AML-193 (cell line): ENCODE measurements around the gene CCDC183.
"Not testable (repeated sequence)": the region's sequence is repeated elsewhere in the genome, so short reads cannot be mapped to it uniquely, and the experiment has no call there.

Experiments
- DNase-seq, 2 experiments: peaks; one replicate each; lab custom pipeline; 2025; lab: John Stamatoyannopoulos, UW

CCDC183 gene

DNA sequence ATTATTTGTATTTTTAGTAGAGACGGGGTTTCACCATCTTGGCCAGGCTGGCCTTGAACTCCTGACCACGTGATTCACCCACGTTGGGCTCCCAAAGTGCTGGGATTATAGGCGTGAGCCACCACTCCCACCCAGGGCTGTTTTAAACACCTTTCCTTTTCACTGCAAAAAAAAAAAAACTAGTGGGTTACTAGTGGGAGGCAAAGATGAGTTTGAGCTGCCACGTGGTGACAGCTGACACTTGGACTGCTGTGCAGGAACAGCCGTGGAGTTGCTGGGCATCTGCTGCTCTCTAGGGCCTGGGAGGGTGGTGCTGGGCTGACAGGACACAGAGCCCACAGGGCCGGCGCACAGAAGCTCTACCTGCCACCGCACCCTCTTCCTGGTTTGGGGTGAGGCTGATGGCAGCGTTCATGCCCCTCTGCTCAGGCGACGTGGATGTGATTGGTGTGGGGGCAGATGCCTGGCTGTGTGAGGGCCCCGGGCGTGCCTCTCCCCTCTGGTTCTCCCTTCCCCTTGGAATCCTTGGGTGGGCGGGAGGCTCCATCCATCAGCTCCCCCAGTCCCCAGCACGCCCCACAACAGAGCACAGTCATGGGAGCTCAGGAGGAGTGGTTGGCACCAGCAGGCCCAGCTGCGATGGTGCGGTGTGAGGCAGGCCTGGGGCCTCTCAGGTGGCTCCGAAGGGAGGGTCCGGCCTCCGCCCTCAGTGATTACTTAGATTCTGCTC lies 28.5 kb downstream of the CCDC183 start:
- no peak for DNase-seq

DNA sequence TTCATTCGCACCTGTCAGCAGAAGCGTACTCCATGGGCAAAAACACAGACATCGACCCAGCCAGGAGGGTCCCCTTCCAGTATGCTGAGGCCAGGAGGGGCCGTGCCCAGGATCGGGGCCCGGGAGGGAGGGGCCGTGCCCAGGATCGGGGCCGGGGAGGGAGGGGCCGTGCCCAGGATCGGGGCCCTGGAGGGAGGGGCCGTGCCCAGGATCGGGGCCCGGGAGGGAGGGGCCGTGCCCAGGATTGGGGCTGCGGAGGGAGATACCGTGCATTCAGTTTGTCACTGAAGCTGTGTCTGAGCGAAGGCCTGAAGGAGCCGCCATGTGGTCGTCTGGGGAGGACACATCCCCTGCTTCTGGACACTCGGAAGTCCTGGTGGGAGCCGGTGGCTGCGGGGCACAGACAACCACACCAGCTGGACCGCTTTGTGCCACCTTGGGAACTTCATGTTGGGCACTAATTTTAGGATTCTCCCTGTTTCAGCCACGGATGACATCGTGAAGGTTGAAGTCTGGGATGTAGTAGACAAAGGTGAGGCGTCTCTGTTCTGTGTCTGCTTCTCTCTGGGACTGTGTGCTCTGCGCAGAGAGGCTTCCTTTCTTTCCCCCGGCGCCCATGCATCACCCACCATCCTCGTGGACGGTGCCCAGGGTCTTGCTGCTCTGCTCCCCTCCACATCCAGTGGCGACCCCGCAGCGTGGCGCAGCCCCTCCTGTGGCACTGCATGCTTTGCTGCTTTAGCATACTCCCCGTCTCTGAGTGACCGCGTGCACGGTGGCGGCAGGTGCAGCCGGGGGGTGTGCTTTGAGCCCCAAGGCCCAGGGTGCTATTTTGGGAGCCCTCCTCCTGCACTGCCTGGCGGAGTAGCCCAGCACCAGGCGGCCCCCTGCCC lies 29.4 kb downstream of the CCDC183 start:
- DNase-seq: no peak

DNA sequence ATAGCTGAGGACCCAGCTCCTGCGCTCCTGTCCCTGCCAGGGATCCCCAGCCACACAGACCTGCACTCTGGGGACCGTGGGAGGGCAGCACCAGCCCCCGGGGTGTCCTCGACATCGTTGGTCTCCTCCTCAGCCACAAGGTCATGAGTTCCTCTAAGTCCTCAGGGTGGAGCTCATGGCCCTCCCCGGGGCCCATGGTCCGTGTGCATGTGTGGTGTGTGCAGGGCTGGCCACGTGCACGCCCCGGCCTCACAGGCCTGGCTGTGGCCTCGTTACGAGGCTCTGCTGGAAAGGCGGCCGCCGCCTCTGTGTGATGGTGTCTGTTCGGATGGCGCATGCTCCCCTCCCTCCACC lies 30.0 kb downstream of the CCDC183 start:
- no peak for DNase-seq

DNA sequence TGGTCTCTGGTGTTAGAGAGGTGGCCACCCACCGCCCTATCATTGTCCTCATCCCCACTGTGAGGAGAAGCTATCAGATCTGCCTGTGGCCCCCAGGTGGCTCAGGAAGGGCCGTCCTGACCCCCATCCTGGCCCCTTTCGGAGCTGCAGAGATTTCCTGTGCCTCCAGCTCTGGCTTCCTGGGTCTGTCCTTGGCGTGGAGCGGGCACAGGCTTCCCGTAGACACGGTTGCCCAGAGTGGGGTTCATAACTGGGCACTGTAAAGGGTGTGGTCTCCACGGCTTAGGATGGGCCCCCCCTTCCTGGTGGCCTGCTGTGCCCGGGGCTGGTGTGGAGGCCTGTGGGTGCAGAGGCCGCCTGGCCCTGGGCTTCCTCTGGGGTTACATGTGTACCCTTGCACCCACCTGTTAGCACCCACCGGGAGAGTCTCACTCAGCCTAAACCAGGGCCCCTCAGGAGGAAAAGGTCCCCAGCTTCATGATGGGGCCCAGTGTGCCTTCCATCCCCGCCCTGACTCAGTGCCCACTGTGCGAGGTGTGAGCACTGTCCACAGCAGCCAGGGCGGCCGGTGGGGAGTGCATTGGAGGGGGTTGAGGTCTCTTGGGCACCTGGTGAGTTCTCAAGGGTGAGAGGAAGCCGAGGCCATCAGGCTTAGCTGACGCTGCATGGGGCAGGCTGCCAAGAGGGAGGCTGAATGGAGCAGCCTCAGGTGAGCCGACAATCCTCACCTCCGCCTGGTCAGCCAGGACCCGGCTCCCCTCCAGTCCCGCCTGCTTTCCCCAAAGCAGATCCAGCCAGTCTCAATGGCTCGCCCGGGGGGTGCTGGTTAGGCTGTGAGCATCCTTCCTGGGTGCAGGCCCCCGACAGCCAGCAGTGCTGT lies 30.8 kb downstream of the CCDC183 start:
- DNase-seq: no peak

DNA sequence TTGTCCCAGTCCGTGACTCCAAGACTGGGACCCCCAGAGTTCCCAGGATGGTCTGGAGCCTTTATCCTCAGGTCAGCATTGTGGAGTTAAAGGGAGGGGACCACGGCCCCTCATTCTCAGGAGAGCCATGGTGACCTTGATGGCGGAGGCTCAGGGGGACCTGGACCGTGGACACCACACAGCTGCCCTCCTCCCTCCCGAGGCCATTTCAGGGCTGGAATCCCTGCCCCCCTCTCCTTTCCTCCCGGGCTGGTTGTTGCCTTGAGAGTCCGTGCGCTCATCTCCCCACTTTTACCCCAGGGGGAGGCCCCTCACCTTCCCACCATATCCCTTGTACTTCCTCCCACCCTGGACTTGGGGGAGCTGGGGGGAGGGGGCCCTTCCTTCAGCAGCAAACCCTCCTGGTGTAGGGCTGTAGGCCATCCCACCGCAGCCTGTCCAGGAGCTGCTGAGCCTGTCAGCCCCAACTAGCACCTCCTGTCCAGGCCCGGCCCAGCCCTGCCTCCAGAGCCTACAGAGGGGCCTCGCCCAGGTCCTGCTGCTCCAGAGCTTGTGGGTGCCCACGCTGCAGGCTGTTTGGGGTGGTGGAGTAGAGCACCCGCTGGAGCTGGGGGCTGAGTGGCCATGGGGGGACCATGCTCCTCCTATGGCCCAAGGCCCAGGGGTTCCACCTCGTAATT lies 31.8 kb downstream of the CCDC183 start:
- no peak for DNase-seq

DNA sequence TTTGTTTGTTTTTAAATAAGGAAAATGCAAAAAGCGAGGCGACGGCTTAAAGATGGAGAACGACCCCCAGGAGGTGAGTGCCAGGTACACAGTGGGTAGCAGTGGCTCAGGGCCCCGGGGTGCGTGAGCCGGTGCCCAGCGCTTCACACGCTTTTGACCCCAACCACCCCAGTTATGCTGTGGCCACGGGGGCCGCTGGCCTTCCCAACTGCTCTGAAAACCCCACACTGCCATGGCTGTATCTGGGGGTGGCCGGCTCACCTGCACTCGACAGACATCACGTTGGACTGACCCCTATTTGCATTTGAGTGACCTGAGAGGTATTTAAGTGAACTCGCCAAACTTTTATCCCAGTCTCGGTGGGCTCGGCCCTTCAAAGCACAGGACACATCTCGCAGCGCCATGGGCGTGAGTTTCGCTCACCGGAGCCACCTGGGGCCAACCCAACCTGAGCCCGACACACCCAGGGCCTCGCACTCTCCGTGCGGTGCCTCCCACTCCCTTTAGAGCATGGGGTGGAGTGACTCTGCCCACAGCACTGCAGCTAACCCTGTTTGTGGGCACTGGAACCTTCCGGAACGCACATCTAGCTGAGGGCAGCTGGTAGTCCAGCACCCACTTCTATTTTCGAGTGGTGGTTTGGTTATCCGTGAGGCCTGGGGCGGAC lies 32.5 kb downstream of the CCDC183 start:
- DNase-seq: no peak

DNA sequence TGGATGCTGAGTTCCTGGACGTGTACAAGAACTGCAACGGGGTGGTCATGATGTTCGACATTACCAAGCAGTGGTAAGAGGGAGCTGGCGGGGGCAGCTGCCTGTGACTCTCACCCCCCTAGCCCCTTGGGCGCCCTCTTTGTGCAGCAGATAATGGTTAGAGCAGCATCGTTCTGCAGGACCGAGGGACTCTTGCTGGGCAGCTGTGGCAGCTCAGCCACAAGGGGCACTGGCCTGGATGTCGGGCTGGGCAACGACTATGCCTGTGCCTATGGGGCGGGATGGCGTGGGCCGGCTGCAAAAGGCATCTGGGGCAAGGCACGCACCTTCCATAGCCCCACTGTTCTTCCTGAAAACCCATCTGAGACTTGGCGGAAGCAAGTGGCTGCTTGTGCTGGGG lies 33.3 kb downstream of the CCDC183 start:
- DNase-seq: no peak

DNA sequence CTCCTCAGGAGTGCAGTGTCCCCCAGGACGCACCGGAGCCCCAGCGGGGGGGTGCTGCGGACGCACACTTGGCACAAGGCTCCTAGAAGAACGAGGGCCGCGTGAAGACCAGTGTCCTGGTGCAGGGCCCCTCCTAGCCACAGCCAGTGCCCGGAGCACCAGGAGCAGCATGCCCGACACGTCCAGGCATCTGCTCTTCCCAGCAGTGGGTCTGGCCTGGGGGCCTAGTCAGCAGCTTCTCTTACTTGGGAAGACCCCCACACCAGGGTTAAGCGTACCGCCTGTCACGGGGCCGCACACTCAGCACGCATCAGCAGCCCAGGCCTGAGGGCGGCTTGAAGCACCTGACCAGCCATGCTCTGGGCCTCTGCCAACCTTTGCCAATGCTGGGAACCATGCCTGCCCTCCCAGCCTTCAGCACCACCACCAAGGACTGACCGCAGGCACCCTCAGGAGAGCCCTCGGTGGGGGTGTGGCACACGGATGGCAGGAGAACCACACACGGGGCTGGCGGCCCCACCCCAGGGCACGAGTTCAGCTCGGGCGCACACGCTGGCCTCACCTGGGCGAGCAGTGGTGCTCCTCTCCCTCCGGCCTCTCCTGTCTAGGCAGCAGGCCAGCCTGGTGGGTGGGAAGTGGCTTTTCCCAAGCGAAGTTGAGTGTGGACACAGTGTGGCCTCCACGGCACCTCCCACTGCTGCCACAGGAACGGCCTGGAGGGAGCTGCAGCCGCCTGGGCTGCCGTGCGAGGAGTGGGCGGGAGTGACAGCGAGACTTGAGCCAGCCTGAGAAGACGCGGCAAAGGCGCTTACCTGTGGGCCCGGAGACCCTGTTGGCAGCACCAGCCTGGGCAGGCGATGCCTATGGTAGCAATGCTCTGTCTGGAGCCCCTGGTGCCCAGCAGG lies 34.1 kb downstream of the CCDC183 start:
- DNase-seq: no peak

DNA sequence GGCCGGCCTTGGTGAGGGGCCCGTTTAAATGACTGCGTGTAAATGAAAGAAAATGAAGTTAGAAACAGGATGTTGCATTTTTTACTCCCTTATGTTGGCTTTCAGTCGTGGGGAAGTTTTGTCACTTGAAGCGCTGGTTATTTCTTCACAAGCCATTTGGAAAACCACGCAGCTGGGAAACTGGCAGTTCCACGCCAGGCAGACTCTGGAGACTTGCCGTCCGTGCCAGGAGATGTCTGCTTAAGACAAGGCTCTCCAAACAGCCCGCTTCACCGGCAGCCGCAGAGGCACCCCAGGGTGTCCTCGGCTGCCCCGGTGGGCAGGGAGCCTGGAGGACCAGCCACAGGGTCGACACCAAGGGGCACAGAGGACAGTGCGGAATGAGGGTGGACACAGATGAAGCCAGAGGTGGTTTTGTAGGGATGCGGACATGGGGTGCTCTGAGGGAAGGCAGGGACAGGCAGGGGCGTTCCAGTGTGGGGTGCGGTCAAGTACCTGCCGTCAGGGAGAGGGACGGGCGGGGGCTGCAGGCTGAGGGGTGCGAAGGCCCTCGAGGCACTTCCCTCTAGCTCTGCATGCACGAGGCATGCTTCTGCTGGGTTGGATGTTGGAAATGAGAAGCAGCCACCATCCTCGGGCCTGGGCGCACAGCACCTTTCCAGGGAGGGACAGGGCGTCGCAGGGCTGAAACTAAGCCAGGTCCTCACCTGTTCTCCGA lies 35.0 kb downstream of the CCDC183 start:
- DNase-seq: no peak

DNA sequence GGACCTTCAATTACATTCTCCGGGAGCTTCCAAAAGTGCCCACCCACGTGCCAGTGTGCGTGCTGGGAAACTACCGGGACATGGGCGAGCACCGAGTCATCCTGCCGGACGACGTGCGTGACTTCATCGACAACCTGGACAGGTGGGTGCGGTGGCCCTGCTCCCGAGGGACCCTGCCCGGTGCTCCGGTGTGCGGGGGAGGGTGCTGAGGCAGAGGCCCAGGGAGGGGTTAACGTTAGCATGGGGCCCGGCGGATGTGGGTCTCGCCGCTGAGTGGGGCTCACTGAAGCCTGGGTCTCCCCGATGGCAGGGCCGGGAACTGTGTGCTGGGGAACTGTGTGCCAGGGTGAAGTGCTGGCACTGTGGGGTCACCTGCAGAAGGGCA lies 35.6 kb downstream of the CCDC183 start:
- no peak for DNase-seq

DNA sequence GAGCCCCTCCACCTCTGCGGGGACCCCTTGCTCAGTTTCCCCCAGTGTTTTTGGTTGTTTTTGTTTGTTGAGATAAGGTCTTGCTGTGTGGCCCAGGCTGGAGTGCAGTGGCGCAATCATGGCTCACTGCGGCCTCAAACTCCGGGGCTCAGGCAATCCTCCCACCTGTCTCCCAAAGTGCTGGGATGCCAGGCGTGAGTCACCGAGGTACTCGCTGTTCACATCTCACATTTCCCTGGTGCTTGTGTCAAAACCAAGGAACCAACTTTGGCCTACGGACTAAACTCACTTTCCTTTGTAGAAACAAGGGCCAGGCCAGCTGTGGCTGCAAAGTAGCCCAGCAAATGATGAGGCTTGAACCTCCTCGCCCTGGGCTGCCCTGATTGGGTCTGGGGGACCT lies 36.4 kb downstream of the CCDC183 start:
- DNase-seq: no peak

DNA sequence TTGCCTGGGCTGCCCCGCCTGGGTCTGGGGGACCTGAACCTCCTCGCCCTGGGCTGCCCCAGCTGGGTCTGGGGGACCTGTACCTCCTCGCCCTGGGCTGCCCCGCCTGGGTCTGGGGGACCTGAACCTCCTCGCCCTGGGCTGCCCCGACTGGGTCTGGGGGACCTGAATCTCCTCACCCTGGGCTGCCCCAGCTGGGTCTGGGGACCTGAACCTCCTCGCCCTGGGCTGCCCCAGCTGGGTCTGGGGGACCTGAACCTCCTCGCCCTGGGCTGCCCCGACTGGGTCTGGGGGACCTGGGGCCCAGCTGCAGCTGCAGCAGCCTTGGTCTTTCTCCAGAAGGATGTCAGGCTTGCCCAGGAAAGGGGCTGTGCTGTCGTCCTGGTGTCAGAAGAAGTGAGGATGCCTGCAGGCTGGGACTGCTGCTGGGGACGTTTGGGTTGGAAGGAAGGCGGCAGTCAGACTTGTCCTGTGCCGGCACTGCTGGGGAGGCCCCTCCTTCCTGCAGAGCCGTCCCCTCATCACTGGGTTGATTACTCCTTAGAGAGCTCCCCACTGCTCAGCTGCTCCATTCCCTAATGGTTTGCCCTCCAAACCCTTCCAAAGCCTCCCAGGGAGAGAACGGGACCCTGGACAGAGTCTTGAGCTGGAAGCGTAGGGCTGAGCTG lies 37.4 kb downstream of the CCDC183 start:
- not testable (repeated sequence) for DNase-seq

DNA sequence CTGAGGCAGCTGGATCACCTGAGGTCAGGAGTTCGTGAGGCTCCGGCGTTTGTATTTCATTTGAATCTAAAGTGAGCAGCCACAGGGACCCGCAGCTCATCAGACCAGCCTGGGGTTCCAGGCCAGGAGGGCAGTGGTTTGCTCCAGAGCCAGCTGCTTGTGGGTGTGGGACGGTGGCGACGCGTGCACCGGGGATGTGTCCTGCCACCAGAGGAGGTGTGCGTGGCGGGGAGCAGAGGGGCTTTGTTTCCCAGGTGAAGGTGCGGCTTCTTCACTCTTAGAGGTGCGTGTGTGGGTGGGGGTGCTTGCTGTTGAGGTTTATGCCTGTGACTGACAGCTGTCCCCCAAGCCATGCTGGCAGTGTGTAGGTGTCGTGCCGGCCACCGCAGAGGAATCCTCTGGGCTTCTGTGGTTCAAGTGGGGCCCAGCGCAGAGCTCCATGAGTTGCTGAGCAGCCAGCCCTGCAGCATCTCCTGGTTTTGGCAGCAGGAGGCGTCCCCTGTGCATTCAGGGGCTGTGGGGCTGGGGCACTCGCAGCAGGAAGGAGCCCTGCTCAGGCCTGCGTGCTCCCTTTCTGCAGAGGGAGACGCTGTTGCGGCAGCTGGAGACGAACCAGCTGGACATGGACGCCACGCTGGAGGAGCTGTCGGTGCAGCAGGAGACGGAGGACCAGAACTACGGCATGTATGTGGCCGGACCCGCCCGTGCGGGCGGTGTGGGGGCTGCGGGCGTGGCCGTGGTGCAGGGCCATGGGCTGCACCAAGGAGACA lies 39.2 kb downstream of the CCDC183 start:
- no peak for DNase-seq

DNA sequence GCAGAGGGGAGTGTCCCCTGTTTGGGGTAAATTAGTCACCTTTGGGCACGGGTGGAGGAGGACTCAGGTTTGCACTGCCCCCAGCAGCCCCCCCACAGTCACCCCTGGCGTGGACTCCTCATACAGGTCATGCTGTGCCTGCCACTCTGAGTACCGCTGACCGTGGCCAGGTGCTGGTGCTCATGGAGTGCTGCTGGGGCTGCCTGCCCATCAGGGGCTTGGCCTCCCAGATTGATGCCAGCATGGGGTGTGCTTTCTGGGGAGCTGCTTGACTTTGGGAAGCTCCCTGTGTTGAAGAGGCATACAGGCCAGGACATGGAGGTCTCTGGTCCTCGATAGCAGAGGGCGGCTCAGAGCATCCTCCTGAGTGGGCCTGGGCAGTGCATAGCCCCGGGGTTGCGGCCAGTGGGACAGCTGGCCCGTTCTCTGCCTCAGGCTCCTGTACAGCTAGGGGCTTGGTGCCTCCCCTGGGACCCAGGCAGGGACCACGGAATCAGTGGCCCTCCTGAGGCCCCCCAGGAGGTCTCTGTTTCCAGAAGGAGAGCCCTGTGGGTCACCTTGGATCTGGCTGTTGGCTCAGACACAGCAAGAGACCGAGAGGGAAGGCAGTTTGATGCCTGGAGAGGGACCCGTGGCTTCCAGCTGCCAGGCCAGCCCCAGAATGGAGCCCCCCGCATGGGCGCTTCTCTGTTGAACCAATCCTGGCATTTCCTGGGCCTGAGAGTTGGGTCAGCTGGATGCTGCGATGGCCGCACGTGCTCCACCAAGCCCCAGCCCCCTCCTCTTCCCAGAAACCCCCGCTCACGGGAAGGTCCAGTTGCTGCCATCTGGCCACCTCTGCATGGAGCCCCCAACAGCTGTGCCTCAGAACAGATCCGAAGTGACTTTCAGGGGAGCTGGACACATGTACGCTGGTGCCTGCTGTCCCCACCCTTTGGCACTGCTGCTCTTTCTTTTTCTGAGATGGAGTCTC lies 40.1 kb downstream of the CCDC183 start:
- DNase-seq: no peak

DNA sequence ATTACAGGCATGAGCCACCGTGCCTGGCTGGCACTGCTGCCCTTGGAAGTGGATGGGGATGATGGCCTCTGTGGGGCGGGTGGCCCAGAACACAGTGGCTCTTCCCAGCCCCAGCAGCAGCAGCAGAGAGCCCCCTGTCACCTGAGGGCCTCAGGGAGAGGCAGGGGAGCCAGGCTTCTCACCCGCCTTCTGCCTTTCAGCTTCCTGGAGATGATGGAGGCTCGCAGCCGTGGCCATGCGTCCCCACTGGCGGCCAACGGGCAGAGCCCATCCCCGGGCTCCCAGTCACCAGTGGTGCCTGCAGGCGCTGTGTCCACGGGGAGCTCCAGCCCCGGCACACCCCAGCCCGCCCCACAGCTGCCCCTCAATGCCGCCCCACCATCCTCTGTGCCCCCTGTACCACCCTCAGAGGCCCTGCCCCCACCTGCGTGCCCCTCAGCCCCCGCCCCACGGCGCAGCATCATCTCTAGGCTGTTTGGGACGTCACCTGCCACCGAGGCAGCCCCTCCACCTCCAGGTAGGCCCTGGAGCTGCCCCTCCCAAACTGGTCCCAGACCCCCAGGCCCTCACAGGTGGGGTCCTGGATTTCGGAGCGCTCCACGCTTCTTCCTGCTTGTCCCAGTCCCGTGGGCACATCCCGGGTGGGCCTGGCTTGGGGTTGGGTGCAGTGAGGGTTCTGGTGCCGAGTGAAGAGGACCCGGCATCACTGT lies 41.2 kb downstream of the CCDC183 start:
- DNase-seq: no peak

DNA sequence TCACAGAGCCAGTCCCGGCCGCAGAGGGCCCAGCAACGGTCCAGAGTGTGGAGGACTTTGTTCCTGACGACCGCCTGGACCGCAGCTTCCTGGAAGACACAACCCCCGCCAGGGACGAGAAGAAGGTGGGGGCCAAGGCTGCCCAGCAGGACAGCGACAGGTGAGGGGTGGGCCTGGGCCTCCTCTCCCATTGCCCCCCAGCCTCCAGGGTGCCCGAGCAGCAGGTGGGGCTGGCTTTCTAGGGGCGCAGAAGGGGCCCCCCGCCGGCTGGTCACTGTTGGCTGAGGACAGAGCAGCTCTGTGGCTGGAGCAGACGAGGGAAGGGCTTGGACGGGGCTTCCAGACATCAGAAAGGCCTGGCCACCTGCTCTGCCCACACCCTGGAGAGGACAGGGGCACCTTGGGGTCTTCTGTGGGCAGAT lies 41.7 kb downstream of the CCDC183 start:
- DNase-seq: not testable (repeated sequence)
